Measurements from ENCODE around the gene P2RX1. TPM values are rescaled to one million over a fixed set of nuclear protein-coding genes. Genes with fewer than 3 reads are reported as not detected.

P2RX1 gene
- total RNA-seq, 2 donors from 2014 or later: 39.2 to 45.4 TPM

DNA sequence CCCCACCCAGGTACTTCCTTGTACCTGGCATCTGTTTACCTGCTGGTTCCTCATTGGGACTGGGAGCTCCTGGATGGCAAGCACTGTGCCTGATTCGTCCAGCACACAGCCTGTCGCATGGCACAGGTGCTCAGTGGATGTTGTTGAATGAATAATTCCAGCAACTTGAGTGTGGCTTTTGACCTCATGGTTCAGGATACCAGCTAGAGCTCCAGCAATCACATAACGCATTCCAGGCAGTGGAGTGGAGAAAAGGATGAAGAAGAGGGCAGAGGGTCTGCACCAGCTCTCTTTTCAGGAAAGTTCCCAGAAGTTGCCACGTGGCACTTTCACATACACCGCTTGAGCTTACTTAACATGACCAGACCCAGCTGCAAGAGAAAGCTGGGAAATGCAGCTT lies 22.1 kb downstream of the P2RX1 start:
- Histone ChIP-seq H3K9me3 (no peaks in the 10 kb centered on the region), H3K27me3 (no peaks in the 10 kb centered on the region), H3K4me1 (peaks cover 67% of the 10 kb centered on the region), H3K27ac (peak overlapping the region; percentile 68 to 80 (median 77)), H3K36me3 (replicated peaks in 1 of 2; ENCODE audit: insufficient read depth in 1 of 2, low read depth in 2 of 2) (no peaks in the 10 kb centered on the region), H3K4me3 (no peak overlapping the region)
- intact Hi-C loops (cut with DNase I): no loop called here
- ATAC-seq (no peak), DNase-seq (peak in 1 of 4 donors; percentile 36)
- WGBS, 2 donors: 57 to 67% methylated on average over 4 to 5 of the region's 5 CpGs
- no peak for TF ChIP-seq POLR2A (IDR thresholded peaks at IDR 0.05)
- TF ChIP-seq, protein P1, sequence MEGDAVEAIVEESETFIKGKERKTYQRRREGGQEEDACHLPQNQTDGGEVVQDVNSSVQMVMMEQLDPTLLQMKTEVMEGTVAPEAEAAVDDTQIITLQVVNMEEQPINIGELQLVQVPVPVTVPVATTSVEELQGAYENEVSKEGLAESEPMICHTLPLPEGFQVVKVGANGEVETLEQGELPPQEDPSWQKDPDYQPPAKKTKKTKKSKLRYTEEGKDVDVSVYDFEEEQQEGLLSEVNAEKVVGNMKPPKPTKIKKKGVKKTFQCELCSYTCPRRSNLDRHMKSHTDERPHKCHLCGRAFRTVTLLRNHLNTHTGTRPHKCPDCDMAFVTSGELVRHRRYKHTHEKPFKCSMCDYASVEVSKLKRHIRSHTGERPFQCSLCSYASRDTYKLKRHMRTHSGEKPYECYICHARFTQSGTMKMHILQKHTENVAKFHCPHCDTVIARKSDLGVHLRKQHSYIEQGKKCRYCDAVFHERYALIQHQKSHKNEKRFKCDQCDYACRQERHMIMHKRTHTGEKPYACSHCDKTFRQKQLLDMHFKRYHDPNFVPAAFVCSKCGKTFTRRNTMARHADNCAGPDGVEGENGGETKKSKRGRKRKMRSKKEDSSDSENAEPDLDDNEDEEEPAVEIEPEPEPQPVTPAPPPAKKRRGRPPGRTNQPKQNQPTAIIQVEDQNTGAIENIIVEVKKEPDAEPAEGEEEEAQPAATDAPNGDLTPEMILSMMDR (IDR thresholded peaks at IDR 0.05): no peak

DNA sequence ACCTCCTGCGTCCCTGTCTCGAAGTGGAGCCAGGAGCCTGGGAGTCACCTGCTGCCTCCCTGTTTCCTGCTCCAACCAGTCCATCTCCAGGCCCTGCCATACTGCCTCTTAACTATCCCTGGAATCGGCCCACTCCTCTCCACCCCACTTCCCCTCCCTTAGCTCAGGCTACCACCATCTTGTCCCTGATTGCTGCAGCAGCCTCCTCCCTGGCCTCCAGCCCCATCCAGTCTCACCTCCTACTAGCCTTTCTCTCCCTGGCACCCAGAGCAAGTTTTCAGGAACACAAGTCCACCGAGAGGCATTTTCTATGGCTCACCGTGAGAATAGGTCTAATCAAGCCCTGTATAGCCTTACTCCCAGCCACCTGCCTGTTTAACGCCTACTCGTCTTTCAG lies 22.5 kb downstream of the P2RX1 start:
- no peak for ATAC-seq
- intact Hi-C loops (cut with DNase I): no loop called here
- Histone ChIP-seq H3K4me3 (no peak overlapping the region), H3K27me3 (no peaks in the 10 kb centered on the region), H3K4me1 (peaks cover 67% of the 10 kb centered on the region), H3K27ac (peak overlapping the region; percentile 68 to 80 (median 77)), H3K36me3 (replicated peaks in 1 of 2; ENCODE audit: insufficient read depth in 1 of 2, low read depth in 2 of 2) (no peaks in the 10 kb centered on the region), H3K9me3 (no peaks in the 10 kb centered on the region)
- 38 to 45% methylated on average over 7 of the region's 7 CpGs for WGBS, 2 donors
- DNase-seq: no peak
- no peak for TF ChIP-seq POLR2A (IDR thresholded peaks at IDR 0.05)
- TF ChIP-seq, protein P1 (IDR thresholded peaks at IDR 0.05): no peak

DNA sequence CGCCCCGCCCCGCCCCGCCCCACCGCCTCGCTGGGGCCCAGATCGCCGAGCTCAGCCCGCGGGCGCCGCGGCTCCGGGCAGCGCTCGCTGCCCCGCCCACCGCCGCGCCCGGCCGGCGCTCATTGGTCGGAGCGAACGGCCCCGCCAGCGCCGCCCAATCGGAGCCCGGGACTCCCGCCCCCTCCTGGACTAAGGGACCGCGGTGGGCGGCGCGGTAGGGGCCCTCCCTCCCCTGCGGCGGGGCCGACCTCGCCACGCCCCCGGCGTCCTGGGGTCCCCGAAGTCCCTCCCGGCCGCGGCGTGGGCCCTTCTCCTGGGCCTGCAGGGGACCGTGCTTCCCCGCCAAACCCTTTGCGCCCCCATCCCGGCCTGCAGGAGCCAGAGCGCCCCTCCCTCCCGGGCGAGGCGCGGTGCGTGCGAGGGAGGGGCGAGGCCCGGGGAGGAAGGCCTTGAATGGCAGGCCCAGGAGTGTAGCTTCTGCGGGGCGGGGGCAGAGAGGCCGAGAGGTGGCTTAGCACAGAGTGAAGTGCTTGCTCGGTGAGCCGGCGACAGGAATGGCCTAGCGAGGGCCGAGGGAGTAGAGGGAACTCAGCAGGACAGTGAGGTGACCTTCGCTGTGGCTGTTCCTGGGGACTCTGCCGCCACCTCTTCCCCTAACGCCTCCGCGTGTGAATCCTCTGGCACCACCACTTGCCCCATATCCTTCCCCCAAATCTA lies 23.1 kb downstream of the P2RX1 start, which contains the start of gene CAMKK1:
CAMKK1 (minus strand) TSS at position 51 of the 717 bp plus-strand sequence. CDS start 7,366 bp downstream, outside the sequence.
- Histone ChIP-seq H3K27me3 (no peaks in the 10 kb centered on the region), H3K4me1 (peaks cover 69% of the 10 kb centered on the region), H3K4me3 (peak within 1 kb of the TSS; percentile 44 to 67), H3K9me3 (no peaks in the 10 kb centered on the region), H3K36me3 (replicated peaks in 1 of 2; ENCODE audit: insufficient read depth in 1 of 2, low read depth in 2 of 2) (no peaks in the 10 kb centered on the region), H3K27ac (peak within 1 kb of the TSS; percentile 68 to 80 (median 77))
- DNase-seq (peak; percentile 90 to 93 (median 90)), ATAC-seq (peak; percentile 86)
- TF ChIP-seq, protein P1 (IDR thresholded peaks at IDR 0.05): peak in 2 of 7 experiments; percentile 21 to 29
- peak in 2 of 3 donors; percentile 58 to 68 for TF ChIP-seq POLR2A (IDR thresholded peaks at IDR 0.05)
- intact Hi-C loops (cut with DNase I): no loop called here
- 6 to 17% methylated on average over 8 to 40 of the region's 75 CpGs for WGBS, 2 donors

DNA sequence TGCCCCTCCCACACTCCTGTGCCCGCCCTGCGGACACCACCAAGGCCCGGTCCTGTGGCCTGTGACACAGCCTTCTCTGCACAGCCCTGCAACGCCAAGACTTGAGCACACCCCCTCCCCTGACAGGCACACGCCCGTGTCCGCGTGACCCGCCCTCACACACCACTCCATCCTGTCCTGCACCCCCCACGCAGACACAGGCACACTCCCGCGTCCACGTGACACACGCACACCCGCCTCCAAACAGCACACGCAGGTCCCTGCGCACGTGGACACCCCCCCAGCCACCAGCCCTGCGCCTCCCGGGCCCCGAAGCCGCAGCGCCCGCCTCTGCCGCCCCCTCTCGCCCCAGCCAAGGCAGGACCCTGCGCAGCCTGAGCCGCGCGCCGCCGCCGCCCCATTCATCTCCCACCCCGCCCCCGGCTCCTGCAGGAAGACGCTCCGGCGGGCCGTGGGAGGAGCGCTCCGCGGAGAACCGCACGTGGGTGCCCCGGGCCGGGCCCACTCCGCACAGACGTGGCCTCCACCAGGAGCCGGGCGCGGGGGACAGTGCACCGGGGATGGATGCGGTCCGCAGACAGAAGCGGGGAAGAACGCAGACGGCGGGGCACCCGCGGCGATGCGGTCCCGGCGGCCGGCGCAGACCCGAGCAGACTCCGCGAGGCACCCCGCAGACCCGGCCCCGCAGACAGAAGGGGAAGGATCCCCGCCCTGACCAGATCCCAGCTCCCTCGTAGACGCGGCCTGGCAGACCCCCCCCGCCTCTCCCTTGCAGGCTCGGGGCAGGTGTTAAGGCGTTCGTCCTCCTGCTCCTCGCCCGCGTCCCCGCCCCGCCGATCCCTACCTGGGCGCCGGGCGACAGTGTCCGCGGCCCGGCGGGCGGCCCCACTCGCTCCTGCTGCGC lies 23.9 kb downstream of the P2RX1 start:
- Histone ChIP-seq H3K27ac (peak overlapping the region; percentile 45 to 73 (median 57)), H3K9me3 (no peaks in the 10 kb centered on the region), H3K27me3 (no peaks in the 10 kb centered on the region), H3K4me1 (peaks cover 75% of the 10 kb centered on the region), H3K36me3 (replicated peaks in 1 of 2; ENCODE audit: insufficient read depth in 1 of 2, low read depth in 2 of 2) (no peaks in the 10 kb centered on the region), H3K4me3 (peak overlapping the region; percentile 44 to 65)
- intact Hi-C loops (cut with DNase I): no loop called here
- ATAC-seq (peak; percentile 3), DNase-seq (peak; percentile 58 to 83 (median 75))
- WGBS, 2 donors: 0% methylated on average over 7 to 68 of the region's 96 CpGs
- TF ChIP-seq, protein P1 (IDR thresholded peaks at IDR 0.05): no peak
- TF ChIP-seq POLR2A (IDR thresholded peaks at IDR 0.05): peak in 1 of 3 donors; percentile 17

All from body of pancreas (tissue), 4 donors.